Measurements from ENCODE around the gene KLHL2. TPM values are rescaled to one million over a fixed set of nuclear protein-coding genes. Genes with fewer than 3 reads are reported as not detected.
"Not testable (repeated sequence)": the region's sequence is repeated elsewhere in the genome, so short reads cannot be mapped to it uniquely, and the experiment has no call there.

Gene KLHL2
- 19.9 and 20.1 TPM in 2 replicates for total RNA-seq (2014; rRNA removed; shearing (Covaris generic))
- 19.0 and 27.9 TPM in 2 replicates for polyA plus RNA-seq (2015; cell fraction: cytosol; rRNA removed)
- 14.0 and 24.2 TPM in 2 replicates for polyA plus RNA-seq (2015; cell fraction: nucleus; rRNA removed)

GRCh38 chr4:165207431-165208220 lies at the start of gene KLHL2:
Gene KLHL2 (plus strand): TSS chr4:165207561. CDS start chr4:165207877, 316 bp downstream.
- DNase-seq (ENCODE audit: low read depth) = peak; percentile 68

GRCh38 chr4:165158762-165159161 lies 48.6 kb upstream of the KLHL2 start:
- DNase-seq (ENCODE audit: low read depth) = no peak

- DNase-seq (ENCODE audit: low read depth) = no peak
Observed at GRCh38 chr4:165164257-165164656, 43.1 kb upstream of the KLHL2 start.

- not testable (repeated sequence) for DNase-seq (ENCODE audit: low read depth)
Observed at GRCh38 chr4:165166872-165167271, 40.5 kb upstream of the KLHL2 start.

- DNase-seq (ENCODE audit: low read depth) = no peak
Observed at GRCh38 chr4:165167650-165168049, 39.7 kb upstream of the KLHL2 start.

GRCh38 chr4:165170819-165171218 lies 36.5 kb upstream of the KLHL2 start:
- DNase-seq (ENCODE audit: low read depth) = no peak

GRCh38 chr4:165175470-165175869 lies 31.9 kb upstream of the KLHL2 start:
- not testable (repeated sequence) for DNase-seq (ENCODE audit: low read depth)

- DNase-seq (ENCODE audit: low read depth) = no peak
Observed at GRCh38 chr4:165175879-165176278, 31.5 kb upstream of the KLHL2 start.

GRCh38 chr4:165177725-165178666 lies 29.4 kb upstream of the KLHL2 start:
- DNase-seq (ENCODE audit: low read depth) = no peak

GRCh38 chr4:165184220-165184619 lies 23.1 kb upstream of the KLHL2 start:
- no peak for DNase-seq (ENCODE audit: low read depth)

GRCh38 chr4:165184998-165185397 lies 22.4 kb upstream of the KLHL2 start:
- not testable (repeated sequence) for DNase-seq (ENCODE audit: low read depth)

- no peak for DNase-seq (ENCODE audit: low read depth)
Observed at GRCh38 chr4:165185448-165185847, 21.9 kb upstream of the KLHL2 start.

GRCh38 chr4:165190591-165191347 lies 16.6 kb upstream of the KLHL2 start:
- DNase-seq (ENCODE audit: low read depth) = no peak

- DNase-seq (ENCODE audit: low read depth) = no peak
Observed at GRCh38 chr4:165191348-165191656, 16.1 kb upstream of the KLHL2 start.

GRCh38 chr4:165191814-165192499 lies 15.4 kb upstream of the KLHL2 start:
- DNase-seq (ENCODE audit: low read depth) = no peak

GRCh38 chr4:165192500-165192898 lies 14.9 kb upstream of the KLHL2 start:
- no peak for DNase-seq (ENCODE audit: low read depth)

- no peak for DNase-seq (ENCODE audit: low read depth)
Observed at GRCh38 chr4:165192956-165193355, 14.4 kb upstream of the KLHL2 start.

GRCh38 chr4:165194368-165194767 lies 13.0 kb upstream of the KLHL2 start:
- no peak for DNase-seq (ENCODE audit: low read depth)

- peak; percentile 21 for DNase-seq (ENCODE audit: low read depth)
Observed at GRCh38 chr4:165198329-165198728, 9.0 kb upstream of the KLHL2 start.

- DNase-seq (ENCODE audit: low read depth) = no peak
Observed at GRCh38 chr4:165199286-165199685, 8.1 kb upstream of the KLHL2 start.

- no peak for DNase-seq (ENCODE audit: low read depth)
Observed at GRCh38 chr4:165199722-165200121, 7.6 kb upstream of the KLHL2 start.

Data from HT1080 (cell line).